Muscle layer of duodenum (tissue), 2 donors: Measurements from ENCODE around the gene ZNF182.
"Not testable (repeated sequence)": the region's sequence is repeated elsewhere in the genome, so short reads cannot be mapped to it uniquely, and the experiment has no call there.

Experiments used
- H3K27ac ChIP-seq: one replicate; pipeline ENCODE4 v1.7.0; 2013; ENCODE audit warnings: mild to moderate bottlenecking, low read length
- H3K27me3 ChIP-seq: one replicate; pipeline ENCODE4 v1.7.0; 2013; ENCODE audit warnings: low read depth, mild to moderate bottlenecking, control low read depth, low read length
- H3K36me3 ChIP-seq, 2 donors: one replicate each; pipeline ENCODE4 v1.7.0; 2013; ENCODE audit warnings: low read length in 2 of 2, control low read depth in 1 of 2, mild to moderate bottlenecking in 1 of 2; ENCODE audit not compliant: insufficient read depth in 2 of 2, control insufficient read depth in 1 of 2
- H3K4me1 ChIP-seq, 2 donors: one replicate each; pipeline ENCODE4 v1.7.0; 2013; ENCODE audit warnings: low read length in 2 of 2, mild to moderate bottlenecking in 2 of 2, control low read depth in 1 of 2, moderate library complexity in 1 of 2; ENCODE audit not compliant: insufficient read depth in 2 of 2, control insufficient read depth in 1 of 2
- H3K4me3 ChIP-seq, 2 donors: one replicate each; pipeline ENCODE4 v1.7.0; 2013; ENCODE audit warnings: low read length in 2 of 2, low read depth in 1 of 2, mild to moderate bottlenecking in 1 of 2
- H3K9me3 ChIP-seq, 2 donors: one replicate each; pipeline ENCODE4 v1.7.0; 2013; ENCODE audit warnings: low read length in 2 of 2, control low read depth in 1 of 2, mild to moderate bottlenecking in 1 of 2; ENCODE audit not compliant: control insufficient read depth in 1 of 2
- donor health status: healthy.

Gene ZNF182

GRCh38 chrX:48022100-48022499 lies 18.3 kb upstream of the ZNF182 start:
- Histone ChIP-seq H3K4me3 (peak overlapping the region in 1 of 2 donors; percentile 67), H3K9me3 (no peaks in the 10 kb centered on the region), H3K27me3 (no peaks in the 10 kb centered on the region), H3K4me1 (peaks cover 0 to 10% of the 10 kb centered on the region in 2 donors), H3K27ac (no peak overlapping the region), H3K36me3 (no peaks in the 10 kb centered on the region)

GRCh38 chrX:48021026-48021900 lies 17.5 kb upstream of the ZNF182 start:
- no peaks in the 10 kb centered on the region for H3K36me3 ChIP-seq
- peak overlapping the region; percentile 93 for H3K27ac ChIP-seq
- no peaks in the 10 kb centered on the region for H3K27me3 ChIP-seq
- H3K4me3 ChIP-seq, result peak overlapping the region; percentile 67 to 73
- H3K4me1 ChIP-seq, result peaks cover 0 to 6% of the 10 kb centered on the region in 2 donors
- H3K9me3 ChIP-seq, result no peaks in the 10 kb centered on the region

- peak overlapping the region; percentile 67 to 73 for H3K4me3 ChIP-seq
- H3K27me3 ChIP-seq, H3K4me1 ChIP-seq, H3K9me3 ChIP-seq, H3K27ac ChIP-seq, H3K36me3 ChIP-seq: not testable (repeated sequence)
Measured at GRCh38 chrX:48020472-48020871, 16.7 kb upstream of the ZNF182 start.

GRCh38 chrX:48019892-48020291 lies 16.1 kb upstream of the ZNF182 start:
- not testable (repeated sequence) for H3K4me3 ChIP-seq, H3K4me1 ChIP-seq, H3K27ac ChIP-seq, H3K27me3 ChIP-seq, H3K36me3 ChIP-seq, H3K9me3 ChIP-seq

GRCh38 chrX:48016583-48017310 lies 13.0 kb upstream of the ZNF182 start:
- H3K4me3 ChIP-seq, result not testable (repeated sequence)

GRCh38 chrX:48009445-48009960 lies 5.7 kb upstream of the ZNF182 start:
- H3K27me3 ChIP-seq, H3K4me1 ChIP-seq, H3K9me3 ChIP-seq, H3K27ac ChIP-seq, H3K36me3 ChIP-seq, H3K4me3 ChIP-seq: not testable (repeated sequence)

More at GRCh38 chrX:48016583-48017310, 13.0 kb upstream of the ZNF182 start:
- not testable (repeated sequence) for H3K4me1 ChIP-seq, H3K27ac ChIP-seq, H3K9me3 ChIP-seq, H3K36me3 ChIP-seq, H3K27me3 ChIP-seq

GRCh38 chrX:48006688-48007087 lies 2.9 kb upstream of the ZNF182 start, which contains the start of gene SPACA5:
Gene SPACA5, plus strand, starts transcription at chrX:48006988. Its CDS starts 815 bp downstream, at chrX:48007803.
- not testable (repeated sequence) for H3K4me1 ChIP-seq, H3K27ac ChIP-seq, H3K36me3 ChIP-seq, H3K4me3 ChIP-seq, H3K9me3 ChIP-seq, H3K27me3 ChIP-seq

- Histone ChIP-seq H3K27me3 (no peaks in the 10 kb centered on the region), H3K36me3 (no peaks in the 10 kb centered on the region), H3K27ac (peak overlapping the region; percentile 80), H3K9me3 (no peaks in the 10 kb centered on the region), H3K4me3 (peak overlapping the region; percentile 71 to 83), H3K4me1 (peaks cover 0 to 5% of the 10 kb centered on the region in 2 donors)
Measured at GRCh38 chrX:48003367-48003757, 427 bp downstream of the ZNF182 start.

GRCh38 chrX:48002929-48003328 lies 860 bp downstream of the ZNF182 start:
- Histone ChIP-seq H3K4me3 (peak overlapping the region; percentile 71 to 83), H3K27ac (no peak overlapping the region)

GRCh38 chrX:48002319-48002718 lies 1.5 kb downstream of the ZNF182 start:
- H3K27ac ChIP-seq, result no peak overlapping the region

More at GRCh38 chrX:48002929-48003328, 860 bp downstream of the ZNF182 start:
- Histone ChIP-seq H3K9me3 (no peaks in the 10 kb centered on the region), H3K27me3 (no peaks in the 10 kb centered on the region), H3K4me1 (peaks cover 0 to 5% of the 10 kb centered on the region in 2 donors), H3K36me3 (no peaks in the 10 kb centered on the region)

GRCh38 chrX:48001260-48001659 lies 2.5 kb downstream of the ZNF182 start:
- H3K27me3 ChIP-seq, result no peaks in the 10 kb centered on the region
- H3K4me3 ChIP-seq, result no peak overlapping the region

More at GRCh38 chrX:48002319-48002718, 1.5 kb downstream of the ZNF182 start:
- H3K4me1 ChIP-seq, result peaks cover 0 to 5% of the 10 kb centered on the region in 2 donors
- no peaks in the 10 kb centered on the region for H3K9me3 ChIP-seq
- no peaks in the 10 kb centered on the region for H3K36me3 ChIP-seq
- no peak overlapping the region for H3K4me3 ChIP-seq
- no peaks in the 10 kb centered on the region for H3K27me3 ChIP-seq

More at GRCh38 chrX:48001260-48001659, 2.5 kb downstream of the ZNF182 start:
- Histone ChIP-seq H3K9me3 (no peaks in the 10 kb centered on the region), H3K36me3 (peaks cover 0 to 7% of the 10 kb centered on the region in 2 donors), H3K4me1 (peaks cover 0 to 5% of the 10 kb centered on the region in 2 donors), H3K27ac (no peak overlapping the region)
